ENCODE measurements around the gene SCAANT1.

Gene SCAANT1

DNA sequence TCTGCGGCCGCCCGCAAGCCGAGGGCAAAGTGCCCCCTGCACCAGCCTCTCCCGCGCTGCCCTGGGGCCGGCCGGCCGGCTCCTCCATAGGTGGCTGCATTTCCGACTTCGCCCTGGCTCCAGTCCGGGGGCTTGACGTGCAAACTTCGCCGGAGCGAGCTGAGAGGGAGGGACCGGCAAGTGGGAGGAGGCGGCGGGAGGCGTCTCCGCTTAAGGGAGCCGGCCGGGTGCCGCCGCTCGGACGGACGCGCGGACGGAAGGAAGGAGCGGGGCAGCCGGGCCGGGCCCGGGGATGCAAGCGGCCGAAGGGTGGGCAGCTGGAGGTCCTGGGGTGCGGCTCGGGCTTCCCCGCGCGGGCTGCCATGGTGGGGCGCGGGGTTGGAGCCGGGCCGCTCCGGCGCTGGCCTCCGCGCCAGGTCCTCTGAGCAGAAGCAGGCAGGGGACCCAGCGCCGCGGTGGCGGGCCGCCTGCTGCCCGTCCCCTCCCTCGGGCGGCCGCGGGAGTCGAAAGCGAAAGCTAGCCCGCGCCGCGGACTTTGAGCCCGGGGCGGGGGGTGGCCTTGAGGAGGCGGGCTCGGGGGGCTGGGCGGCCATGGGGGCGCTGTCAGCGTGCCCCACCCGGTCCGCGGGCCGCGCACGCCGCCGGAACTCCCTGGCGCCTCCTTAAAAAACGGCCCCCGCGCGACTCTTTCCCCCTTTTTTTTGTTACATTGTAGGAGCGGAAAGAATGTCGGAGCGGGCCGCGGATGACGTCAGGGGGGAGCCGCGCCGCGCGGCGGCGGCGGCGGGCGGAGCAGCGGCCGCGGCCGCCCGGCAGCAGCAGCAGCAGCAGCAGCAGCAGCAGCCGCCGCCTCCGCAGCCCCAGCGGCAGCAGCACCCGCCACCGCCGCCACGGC lies at the start of gene SCAANT1:
Gene SCAANT1 (minus strand): TSS at position 511 of the 895 bp plus-strand sequence.
- DNase-seq: peak; percentile 59 to 65

DNA sequence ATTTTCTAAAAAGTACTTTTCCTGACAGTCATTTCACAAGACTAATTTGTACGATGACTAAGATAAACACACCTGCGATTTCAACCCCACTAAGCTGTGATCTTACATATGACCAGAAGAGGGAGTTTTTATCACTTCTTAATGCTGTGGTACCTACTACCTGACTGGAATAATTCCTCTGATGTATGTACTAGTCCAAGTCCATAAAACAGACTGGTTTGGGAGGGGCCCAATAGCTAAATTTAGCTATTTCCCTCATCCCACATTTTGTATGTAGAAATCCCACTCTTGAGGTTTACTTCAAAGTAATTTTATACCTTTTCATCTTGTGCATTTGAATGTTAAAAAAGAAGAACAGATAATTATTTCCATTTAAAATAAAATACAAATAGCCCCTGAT lies 49.7 kb upstream of the SCAANT1 start:
- peak in 1 of 2 experiments; percentile 43 for DNase-seq

DNA sequence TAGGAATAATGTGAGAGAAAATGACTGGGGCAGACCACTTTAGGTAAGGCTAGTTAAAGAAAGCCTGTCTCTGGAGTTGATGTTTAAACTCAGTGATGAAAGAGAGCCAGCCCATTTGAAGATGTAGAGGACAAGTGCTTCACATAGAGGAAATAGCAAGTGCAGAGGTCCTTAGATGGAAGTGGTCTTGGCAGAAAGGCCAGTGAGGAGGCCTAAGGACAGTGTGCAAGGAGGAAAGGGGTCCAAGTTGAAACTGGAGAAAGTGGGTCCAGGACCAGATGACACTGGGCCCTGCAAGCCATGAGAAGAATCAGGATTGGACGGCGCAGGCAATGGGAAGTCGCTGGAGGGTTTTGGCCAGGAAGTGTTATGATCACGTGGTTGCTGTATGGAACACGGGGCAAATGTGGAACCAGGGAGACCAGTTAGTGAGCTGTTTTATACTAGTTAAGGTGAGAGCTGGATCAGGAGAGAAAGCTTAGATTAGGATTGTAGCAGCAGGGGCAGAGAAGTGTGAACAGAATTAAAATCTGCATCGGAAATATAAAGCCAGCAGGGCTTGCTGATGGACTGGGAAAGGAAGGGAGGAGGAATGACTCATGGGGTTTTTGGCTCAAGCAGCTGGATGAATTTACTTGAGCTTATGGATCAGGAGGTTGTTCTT lies 48.0 kb upstream of the SCAANT1 start:
- peak in 1 of 2 experiments; percentile 23 for DNase-seq

DNA sequence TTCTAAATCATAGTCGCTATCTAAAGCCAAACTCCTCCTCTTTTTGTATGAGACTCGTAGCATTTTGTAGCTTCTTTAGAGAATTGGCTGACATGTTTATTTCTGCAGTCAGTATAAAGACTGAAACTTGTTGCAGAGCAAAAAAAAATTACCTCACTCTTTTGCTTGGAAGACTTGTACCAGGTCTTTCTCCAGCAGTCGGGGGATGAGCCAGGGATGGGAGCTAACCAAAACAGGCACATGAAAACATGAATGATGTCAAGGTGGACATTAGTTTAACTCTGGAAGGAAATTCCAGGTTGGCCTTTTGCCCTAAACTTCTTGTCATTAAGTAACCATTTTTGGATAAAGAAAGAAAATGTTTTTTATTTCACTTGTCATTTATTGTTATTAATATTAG lies 47.0 kb upstream of the SCAANT1 start:
- DNase-seq: no peak

DNA sequence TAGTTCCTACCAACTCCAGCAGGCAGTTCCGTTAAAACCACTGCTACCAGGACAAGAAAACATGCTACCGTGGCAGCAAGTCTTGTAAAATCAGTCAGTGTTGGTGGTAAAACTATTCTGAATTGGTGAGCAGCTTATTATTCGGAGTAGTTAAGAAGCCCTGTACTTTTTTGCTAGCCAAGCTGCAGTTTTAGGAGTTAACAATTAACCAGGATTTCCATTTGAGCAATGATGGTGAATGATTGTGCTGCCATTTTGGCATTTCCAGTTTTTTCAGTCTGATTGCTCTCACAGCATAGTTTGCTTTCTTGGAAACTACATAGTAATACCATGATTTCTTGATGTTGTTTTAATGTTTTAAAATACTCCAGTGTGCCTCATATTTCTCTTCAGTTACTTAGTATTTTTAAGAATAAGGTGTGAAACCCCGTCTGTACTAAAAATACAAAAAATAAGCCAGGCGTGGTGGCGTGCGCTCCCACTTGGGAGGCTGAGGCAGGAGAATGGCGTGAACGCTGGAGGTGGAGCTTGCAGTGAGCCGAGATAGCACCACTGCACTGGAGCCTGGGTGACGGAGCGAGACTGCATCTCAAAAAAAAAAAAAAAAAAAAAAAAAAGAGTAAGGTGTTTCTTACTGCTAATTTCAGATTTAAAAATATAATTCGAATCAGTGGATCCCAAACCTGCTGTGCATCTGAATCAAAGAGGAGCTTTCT lies 43.8 kb upstream of the SCAANT1 start:
- no peak for DNase-seq

DNA sequence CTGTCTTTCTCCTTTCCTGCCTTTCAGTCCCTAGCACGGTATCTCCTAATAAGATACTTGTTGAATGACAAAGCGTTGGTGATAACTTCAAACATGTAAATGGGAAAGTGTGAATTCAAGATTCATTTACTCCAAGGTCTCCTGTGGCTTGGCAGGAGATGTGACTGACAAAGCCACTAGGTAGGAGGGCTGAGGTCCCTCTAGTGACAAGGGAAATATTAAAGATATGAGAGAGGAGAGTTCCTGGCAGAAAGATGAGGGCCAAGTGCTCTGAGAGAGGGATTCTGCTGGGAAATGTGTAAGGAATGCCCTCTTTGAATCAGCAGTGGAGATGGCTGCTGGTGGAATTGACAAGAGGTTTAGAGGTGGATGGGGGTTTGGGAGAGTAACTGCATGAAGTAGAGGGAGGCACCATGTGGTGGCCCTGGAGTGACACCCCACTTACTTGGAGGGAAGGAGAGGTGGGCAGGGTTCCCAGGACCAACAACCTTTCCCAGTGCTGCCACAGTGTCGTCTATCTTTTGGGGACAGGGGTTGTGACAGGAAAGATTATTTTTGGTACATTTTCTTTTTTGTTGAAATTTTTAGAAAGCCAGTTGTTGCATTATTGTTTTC lies 43.0 kb upstream of the SCAANT1 start:
- no peak for DNase-seq

DNA sequence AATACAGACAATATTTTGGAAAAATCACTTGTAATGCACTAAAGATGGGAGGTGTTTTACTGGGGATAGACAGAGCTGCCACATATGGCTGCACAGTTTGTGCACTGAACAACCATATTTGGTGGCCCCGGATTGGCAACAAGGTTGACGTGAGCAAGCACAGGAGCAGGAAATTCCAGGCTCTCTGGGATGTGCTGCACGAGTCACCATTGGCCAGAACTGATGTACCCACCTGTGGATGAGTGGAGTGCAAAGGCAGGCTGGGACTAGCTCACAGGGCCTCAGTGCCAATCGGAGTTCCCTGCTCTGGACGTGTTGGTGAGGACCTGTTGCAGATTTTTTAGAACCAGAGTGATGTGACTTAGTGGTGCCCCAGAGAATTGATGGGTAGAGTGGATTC lies 42.0 kb upstream of the SCAANT1 start:
- DNase-seq: no peak

DNA sequence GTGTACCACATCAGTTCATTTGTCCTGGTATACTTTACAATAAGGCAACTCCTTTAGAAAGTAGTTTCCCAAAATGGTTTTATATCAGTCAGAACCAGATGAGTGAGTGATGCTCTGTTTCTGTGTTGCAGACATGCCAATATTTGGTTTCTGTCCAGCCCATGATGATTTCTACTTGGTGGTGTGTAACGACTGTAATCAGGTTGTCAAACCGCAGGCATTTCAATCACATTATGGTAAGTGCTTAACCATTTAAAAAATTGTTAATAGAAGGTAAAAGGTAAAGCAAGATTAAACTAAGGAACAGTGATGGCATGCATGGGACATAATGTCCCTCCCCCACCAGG lies 40.0 kb upstream of the SCAANT1 start:
- DNase-seq: no peak

DNA sequence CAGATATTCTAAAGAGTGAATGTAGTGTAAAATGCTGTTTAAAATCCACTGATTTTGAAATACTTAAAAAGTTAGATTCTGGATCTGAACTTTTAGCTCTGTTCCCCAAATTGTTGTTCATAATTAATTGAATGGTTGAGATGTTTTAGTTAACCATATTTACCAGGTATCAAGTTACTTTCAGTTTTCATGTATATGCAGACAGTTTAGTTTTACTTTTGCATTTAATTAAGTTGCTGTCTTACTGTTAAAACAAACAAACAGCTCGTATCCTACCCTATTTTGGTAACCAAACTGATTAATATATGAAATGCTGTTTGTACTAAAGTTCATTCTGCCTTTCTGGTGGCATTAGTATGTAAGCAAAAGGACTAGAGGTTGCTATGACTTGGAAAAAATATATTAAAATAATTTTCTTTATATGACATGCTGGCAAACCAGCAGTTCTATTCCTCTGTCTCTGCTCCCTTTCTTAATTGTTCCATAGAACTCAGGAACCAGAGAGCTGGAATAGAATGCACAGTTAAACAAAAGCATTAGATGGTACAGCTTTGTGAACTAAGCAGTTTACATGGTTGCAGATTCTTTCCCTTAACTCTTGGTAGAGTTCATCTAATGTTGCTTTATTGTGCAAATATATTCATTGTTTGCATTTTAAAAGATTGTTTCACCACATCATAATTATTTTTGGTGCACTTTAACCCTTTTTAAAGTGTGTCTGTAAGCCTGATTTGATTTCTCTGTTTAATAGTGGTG lies 39.5 kb upstream of the SCAANT1 start:
- no peak for DNase-seq

DNA sequence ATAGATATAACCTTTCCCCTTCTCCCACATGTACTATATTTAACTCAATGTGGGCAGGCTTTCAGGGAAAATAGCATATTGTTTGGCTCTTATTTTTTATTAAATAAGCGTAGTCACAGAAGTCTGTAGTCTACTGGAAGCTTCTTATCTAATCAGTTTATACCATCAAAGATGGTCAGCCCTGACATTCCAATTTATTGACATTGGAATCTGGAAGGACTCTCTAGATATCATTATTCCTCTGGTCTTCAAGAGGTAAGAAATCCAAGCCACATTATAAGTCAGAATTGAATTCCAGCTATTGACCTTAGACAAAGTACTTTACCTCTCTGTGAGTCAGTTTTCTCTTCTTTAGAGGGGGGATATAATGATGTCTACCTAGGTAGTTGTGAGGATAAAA lies 38.5 kb upstream of the SCAANT1 start:
- DNase-seq: no peak

DNA sequence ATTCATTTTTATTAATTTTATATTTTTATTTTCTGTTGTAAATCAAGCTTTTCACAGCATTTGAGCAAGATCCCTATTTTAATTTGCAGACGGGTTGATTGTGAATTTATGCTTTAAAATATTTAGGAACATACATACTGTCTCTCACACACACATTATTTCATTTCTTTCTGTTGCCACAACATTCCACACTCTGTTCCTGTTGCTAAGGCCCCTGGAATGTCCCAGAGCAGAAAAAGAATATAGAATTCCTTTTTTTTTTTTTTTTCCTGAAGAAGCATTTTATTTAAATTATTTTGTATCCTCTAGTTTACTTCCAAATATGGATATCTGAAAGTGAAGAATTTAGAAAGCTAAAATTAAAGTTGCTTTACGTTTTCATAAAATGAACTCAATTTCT lies 36.8 kb upstream of the SCAANT1 start:
- no peak for DNase-seq

DNA sequence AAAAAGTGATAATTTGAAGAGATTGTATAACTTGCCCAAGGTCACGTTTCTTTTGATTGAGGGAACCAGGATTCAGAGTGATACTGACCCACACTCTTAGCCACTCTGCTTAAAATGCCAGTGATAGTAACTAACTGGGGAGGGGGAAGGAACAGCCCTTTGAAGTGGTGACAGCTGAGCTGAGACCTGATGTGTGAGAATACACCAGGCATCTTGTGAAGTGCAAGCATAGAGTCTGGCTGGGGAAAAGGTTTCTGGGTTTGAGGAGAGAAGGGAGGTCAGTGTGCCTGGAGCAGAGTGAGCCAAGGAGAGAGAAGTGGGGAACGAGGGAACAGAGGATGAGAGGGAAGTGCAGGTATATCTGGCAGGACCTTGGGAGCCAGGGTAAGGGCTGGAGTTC lies 35.4 kb upstream of the SCAANT1 start:
- DNase-seq: no peak

DNA sequence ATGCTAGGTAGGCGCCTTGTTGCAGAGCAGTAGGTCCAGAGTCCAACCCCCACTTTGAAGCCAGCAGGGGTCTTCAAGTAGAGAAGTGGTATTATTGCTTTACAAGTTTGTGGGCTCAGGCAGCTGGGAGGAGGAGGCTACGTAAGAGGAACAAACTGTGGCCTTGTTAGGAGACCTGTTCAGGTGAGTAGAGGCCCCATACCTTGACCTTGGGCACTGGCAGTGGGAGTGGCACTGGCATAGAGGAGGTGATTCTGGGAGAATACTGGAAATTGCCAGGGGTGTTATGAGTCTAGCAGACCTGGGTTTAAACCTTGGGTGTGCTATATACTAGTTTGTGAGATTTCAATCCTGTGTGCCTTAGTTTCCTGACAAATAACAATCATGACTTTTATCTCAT lies 34.6 kb upstream of the SCAANT1 start:
- DNase-seq: no peak

DNA sequence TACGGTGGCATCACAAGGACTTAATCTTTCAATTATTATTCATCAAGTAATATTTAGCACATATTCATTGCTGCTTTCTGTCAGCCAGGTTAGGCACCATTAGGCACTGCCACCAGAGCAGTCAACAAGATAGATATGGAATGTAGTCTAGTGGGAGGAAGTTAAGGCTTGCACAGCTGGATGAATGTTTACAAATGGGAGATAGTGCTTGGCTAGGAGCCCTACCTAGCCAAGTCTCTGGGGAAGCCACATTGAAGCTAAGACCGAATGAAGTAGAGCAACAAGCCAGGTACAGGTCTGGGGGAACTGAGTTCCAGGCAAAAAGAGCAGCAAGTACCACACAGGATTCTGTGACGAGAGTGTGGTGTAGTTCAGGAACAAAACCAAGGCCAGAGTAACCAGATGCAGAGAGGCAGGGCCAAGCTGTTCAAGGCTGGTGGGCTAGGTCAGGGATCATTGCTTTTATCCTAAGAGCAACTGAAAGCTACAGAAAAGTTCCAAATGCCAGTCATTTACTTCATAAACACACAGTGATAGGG lies 33.4 kb upstream of the SCAANT1 start:
- no peak for DNase-seq

DNA sequence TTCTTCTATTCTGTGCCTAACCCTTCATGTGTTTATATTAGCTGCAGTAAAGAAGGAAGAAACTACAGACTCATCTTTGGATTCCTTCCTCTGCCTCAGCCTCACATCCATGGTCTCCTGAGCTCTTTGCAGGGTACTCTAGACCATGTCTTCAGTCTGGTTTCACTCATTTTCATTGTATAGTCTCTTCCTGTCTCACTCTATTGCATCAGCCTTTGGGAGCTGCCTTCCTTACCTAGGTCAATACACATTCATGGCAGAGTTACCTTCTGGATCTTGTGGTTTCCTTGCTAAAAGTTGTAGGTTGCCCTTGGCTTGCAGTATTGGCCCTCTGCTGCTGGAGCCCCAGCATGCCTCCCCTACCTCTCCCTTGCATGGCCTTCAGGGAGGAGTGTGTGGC lies 31.5 kb upstream of the SCAANT1 start:
- no peak for DNase-seq

DNA sequence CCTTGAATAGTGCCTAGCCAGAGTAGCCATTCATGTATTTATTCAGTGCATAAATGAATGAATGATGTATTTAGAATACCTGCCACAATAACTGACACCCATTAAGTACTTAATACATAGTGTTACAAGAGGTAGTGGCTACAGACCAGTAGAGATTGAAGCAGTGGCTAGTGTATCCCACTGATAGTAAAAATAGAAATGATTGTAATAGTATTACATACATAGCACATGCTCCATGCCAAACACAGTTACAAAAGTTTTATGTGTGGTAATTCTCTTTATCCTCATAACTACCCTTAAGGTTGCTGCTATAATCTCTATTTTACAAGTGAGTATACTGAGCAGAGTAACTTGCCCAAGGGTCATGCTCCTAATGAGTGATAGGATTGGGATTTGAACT lies 30.3 kb upstream of the SCAANT1 start:
- DNase-seq: no peak

DNA sequence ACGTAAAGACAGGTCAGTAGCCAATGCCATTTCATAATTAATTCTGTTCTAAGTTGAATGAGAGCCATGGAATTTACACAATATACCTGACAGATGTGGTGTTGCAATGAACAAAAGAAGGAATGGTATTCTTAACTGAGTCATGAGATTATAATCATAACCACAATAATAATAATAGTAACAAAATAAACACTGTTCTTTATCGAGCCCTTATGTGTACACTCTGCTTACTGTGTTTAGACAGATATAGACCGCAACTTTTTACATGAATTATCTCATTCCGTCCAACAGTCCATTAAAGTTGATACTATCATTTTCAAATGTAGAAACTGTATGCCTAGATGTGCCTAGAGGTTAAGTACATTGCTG lies 28.2 kb upstream of the SCAANT1 start:
- no peak for DNase-seq

DNA sequence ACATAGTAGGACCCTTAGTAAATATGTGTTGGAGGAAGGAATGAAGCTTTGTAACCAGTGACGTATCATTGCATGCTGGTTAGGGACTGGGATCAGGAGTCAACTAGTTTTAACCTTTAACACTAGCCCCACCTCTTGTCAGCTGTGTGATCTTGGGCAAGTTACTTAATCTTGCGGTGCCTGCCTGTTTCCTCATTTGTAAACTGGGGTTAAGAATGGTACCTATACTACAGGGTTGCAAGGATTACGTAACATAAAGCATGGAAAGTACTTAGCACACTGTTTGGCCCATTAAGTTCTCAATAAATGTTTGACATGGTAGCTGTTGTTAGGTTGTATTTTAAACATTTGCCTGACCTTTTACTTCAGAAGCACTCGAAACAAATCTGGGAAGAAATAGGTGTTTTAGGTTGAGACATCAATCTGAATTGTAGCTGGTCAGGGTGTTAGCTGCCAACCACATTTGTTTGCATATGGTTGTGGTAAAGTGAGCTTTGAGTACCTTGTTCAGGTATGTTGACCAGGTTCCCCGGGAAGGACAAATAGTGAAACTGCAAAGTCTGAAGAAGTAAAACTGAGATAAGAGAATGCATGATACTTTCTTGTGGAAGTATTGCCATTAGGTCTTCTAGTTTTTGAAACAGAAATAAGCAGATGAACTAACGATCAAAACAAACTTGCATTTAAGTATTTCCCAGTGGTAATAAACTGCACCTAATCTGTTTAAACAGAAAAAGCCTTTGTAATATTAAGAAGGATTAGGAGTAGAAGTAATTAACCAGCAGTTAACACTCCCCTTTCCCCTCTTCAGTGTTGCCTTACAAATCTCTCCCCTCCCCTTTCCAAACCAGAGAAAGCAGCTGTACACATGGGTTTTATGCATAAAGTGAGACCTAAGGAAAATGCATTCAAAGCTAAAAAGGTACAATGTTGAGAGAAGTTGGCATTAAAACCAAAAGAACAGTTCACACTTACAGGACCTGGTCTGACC lies 25.8 kb upstream of the SCAANT1 start:
- DNase-seq: peak; percentile 51 to 65

DNA sequence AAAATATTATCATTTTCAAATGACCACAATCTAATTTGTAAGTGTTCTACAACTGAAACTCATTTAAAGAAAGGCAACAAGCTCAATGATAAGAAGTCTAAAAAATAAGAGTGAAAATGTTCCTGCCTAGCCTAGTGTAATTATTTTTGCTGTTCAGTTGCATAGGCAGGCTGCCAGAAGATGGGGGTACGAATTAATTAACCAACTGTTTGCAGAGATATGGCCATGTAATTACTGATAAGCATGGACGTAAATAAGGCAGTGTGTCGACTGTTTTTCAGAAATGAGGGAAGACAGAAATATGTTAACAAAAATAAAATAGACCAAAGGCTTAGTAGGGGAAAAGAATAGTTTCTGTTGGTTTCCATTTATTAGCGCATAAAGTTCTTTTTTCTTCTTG lies 24.7 kb upstream of the SCAANT1 start:
- DNase-seq: peak in 1 of 2 experiments; percentile 12

DNA sequence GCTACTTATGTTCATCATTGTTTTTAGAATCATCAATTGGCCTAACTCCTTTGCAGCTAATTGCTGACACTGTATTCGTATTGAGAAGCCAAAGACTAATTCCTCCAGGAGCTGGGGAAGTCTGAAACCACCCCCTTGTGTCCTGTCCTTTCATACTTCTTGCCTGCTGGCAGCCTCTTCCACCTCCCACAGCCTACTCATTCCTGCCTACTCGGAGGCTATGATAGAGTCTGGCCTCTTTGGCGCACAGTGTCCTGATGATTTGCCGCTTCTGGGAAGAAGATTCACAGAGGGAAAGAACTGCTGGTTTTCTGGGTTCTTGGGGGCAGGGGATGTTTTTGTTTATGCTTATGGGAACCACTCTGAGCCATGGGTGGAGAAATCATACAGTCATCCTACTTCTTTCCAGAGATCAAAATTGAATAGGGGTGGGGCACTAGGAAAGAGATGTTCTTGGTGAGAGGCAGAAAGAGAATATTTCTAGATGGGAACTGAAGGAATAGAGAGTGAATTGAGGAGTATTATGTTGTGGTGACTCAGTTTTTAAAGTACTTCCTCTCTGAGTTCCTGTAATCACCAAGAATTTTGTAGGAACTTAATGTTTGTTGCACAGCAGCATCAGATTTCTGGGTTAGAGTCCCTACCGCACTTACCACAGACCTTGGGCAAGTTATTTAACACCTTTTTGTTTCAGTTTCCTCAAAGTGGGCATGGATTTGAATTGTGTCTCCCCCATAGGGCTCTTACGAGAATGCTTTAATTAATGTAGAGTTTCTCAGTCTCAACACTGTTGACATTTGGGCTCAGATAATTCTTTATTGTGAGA lies 22.1 kb upstream of the SCAANT1 start:
- DNase-seq: no peak
